HG03095 (cell line): ENCODE data around the gene ZNF587B.
"Not testable (repeated sequence)": the region's sequence is repeated elsewhere in the genome, so short reads cannot be mapped to it uniquely, and the experiment has no call there.

Experiments
- ATAC-seq: cut with Tn5 transposase; IDR thresholded peaks from one replicate; pipeline ENCODE4 v1.9.1; 2021; ENCODE audit warnings: moderate library complexity; ENCODE audit not compliant: unreplicated experiment

The ZNF587B gene

DNA sequence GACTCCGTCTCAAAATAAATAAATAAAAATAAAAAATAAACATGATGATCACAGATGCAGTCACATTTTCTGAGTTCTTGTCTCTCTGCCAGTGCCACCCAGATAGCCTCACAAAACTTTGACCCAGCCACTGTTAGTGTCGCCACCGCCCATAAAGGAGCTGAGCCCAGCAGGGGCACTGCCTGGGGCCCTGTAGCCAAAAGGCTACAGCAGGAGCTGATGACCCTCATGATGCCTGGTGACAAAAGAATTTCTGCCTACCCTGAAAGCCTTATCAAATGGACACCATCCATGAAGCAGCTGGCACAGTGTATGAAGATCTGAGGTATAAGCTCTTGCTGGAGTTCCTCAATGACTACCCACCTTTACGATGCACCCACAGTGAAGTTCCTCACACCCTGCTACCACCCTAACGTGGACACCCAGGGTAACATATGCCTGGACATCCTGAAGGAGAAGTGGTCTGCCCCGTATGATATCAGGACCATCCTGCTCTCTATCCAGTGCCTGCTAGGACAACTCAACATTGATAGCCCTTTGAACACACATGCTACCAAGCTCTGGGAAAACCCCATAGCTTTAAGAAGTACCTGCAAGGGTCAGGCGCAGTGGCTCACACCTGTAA lies 37.9 kb downstream of the ZNF587B start:
- no peak for ATAC-seq

DNA sequence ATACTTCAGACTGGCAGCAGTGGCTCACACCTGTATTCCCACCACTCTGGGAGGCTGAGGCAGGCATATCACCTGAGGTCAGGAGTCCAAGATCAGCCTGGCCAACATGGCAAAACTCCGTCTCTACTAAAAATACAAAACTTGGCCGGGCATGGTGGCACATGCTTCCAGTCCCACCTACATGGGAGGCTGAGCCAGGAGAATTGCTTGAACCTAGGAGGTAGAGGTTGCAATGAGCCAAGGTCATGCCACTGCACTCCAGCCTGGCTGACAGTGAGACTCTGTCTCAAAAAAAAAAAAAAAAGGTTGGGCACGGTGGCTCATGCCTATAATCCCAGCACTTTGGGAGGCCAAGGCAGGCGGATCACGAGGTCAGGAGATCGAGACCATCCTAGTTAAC lies 39.6 kb downstream of the ZNF587B start:
- ATAC-seq, result not testable (repeated sequence)

DNA sequence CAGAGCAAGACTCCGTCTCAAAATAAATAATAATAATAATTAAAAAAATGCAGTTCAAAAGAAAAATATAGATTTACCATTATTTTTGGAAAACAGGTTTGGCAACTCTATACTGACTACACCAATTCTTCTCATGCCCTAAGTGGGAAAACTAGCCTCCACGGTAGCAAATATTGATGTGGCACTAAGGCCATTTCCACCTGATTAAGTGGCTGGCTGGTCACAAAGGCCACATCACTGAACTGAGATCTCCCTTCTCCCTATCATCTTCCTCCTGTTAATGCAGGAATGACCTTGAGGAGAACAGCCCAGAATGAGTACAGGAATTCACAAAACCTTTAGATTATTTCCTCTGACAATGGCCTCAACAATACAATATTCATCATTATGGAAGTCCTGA lies 40.1 kb downstream of the ZNF587B start:
- ATAC-seq, result no peak

DNA sequence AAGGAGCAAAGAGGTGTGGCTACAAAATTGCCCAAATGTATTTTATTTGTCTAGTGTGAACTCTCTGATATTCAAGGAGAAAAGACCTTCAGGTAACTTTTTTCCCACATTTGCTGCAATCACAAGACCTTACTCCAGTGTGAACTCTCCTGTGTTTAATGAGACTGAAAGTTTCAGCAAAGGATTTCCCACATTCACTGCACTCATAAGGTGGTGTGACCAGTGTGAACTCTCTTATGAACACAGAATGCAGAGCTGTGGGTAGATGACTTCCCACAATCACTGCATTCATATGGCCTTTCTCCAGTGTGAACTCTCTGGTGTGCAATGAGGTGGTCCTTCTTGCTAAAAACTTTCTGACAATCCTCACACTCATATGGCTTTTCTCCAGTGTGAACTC lies 42.4 kb downstream of the ZNF587B start:
- ATAC-seq, result no peak

DNA sequence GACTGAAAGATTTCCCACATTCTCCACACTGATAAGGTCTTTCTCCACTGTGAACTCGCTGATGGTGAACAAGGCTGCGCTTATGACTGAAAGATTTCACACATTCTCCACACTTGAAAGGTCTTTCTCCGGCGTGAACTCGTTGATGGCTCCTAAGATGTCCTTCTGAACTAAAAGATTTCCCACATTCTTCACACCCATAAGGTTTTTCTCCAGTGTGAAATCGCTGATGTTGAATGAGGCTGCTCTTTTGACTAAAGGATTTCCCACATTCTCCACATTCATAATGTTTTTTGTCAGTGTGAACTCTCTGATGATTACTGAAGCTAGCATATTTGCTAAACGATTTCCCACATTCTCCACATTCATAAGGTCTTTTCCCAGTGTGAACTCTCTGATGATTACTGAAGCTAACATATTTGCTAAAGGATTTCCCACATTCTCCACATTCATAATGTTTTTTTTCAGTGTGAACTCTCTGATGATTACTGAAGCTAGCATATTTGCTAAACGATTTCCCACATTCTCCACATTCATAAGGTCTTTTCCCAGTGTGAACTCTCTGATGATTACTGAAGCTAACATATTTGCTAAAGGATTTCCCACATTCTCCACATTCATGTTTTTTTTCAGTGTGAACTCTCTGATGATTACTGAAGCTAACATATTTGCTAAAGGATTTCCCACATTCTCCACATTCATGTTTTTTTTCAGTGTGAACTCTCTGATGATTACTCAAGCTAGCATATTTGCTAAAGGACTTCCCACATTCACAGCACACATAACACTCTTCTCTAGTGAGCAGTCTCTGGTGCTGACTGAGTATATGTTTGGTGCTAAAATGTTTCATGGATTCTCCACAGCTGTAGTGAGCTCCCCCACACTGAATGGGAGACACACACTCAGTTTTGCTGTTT lies 44.0 kb downstream of the ZNF587B start:
- not testable (repeated sequence) for ATAC-seq

DNA sequence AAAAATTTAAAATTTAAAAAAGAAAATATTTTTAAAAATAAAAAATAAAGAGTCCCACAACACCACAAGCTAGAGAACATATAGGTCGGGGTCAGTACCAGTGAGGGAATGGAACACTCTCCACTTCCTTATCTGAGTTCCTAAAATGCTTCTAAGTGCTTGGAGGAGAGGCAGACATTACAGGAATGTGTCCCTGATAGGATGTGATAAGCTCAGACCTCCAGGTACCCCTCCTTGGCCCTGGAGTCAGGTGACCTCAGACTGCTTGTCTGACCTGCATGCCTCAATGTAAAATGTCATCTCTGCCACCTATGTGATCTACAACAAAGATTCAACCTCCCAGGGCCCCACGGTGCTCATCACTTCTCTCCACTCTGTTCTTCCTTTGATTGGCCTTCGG lies 55.9 kb downstream of the ZNF587B start:
- no peak for ATAC-seq

DNA sequence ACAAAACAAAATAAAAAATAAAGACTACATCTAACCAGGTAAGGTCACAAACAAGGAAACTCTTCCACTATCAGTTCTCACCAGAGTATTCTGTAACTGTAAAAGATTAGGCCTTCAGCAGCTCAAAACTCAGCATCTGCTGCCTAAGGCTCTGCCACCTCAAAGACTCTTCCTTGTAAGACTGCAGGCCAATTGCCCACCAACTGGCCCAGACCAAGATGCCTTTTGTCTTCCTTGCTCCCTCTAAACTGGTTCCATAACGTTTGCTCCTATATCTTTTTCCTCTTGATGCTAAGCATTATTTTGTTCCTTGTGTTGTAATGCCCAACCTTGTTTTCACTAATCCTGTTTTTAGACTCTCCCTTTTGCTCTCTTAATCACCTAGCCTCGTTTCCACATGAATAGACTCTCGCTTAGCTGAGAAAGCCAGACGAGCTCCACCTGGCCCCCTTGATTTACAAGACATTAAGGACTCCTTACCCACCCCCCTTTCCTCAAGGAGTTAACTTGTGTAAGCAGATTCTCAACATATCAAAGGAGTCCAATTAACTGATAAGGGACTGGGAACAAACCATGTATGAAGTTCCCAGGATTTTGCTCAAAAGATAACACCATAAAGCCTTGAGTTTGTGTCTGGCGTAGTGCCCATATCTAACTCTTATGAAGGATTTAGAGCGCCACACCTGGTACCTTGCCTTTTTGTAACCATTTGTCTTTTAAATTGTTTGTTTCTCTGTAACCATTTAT lies 57.3 kb downstream of the ZNF587B start:
- ATAC-seq, result no peak

DNA sequence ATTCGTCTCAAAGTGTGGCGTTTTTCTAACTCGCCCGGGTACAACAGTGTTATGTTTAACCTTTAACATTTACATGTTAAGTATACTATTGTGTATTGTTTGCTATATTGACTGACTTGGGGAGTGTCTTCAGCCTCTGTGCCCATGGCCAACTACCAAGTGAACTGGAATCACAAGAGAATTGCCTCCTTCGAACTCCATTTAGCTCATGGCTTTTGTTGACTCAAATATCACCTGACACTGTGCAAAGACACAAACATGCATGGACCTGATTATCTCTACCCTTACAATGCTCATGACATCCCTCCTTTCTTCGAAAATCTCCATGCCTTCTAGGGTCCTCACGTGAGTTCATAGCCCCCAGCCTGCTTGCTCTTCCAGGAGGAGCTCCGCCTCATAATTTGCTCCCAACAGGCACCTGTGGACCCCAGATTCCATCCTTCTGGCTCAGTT lies 58.0 kb downstream of the ZNF587B start:
- ATAC-seq, result no peak

DNA sequence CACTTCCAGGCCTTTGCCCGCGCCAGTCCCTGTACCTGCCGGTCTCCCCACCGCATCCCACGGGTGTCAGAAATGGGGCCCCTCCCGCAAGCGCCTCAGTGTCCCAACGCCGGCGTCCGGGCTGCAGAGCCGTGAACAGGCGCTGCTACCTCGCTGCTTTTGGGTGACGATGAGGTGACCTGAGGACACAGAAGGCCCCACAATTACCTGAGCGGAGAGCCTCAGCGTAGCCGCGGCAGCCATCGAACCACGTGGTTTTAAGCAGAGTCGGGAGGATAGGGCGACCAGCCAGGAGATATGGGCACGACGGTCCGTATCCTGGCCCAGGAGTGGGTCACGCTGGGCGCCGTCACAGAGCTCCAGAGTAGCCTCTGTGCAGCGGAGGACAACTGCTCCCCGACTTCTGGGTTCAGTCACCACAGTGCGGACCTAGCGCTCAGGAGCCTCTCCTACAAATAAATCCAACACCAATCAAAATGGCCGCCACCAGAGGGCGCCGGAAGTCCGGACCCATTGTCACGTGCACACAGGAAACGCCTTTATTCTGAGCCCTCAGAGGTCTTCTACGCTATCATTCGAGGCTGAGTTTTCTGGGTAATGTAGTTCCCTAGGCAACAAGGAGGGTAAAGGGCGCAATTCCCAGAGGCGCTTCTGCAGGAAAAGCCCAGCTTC lies 58.6 kb downstream of the ZNF587B start, which contains the start of gene ZNF814:
ZNF814 (minus strand) TSS at position 478 of the 672 bp plus-strand sequence; CDS start at position 243, 235 bp downstream.
- no peak for ATAC-seq

DNA sequence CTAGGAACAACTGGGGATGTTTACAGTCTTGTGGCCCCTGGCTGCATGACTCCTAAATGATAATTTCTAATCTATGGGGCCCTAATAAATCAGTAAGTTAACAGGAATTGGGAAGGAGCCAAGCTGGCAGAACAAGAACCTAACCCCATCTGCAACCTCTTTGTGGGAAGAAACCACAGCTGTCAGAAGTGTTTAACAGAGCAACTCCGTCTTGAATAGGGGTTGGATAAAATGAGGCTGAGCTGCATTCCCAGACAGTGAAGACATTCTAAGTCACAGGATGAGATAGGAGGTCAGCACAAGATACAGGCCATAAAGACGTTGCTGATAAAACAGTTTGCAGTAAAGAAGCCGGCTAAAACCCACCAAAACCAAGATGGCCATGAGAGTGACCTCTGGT lies 60.6 kb downstream of the ZNF587B start:
- ATAC-seq, result not testable (repeated sequence)
